Tibial artery (tissue), 4 donors: Measurements from ENCODE around the gene DAPP1.

Experiments
- DNase-seq, 2 donors: peaks; one replicate each; pipeline ENCODE4 v3.0.0-alpha.2; 2019
- H3K27ac ChIP-seq, 2 donors: fragments of 200-600 bp; sonication (generic) in 1 of 2; 1 replicate in 1 of 2; 2 replicates in 1 of 2; pipeline ENCODE4 v1.5.1; 2018 to 2019; ENCODE audit warnings: mild to moderate bottlenecking in 1 of 2
- H3K27me3 ChIP-seq, 2 donors: fragments of 200-600 bp; sonication (generic) in 1 of 2; one replicate each; pipeline versions ENCODE4 v1.5.1 to v1.6.0; 2016 to 2019
- H3K36me3 ChIP-seq, 3 donors: fragments of 200-600 bp; sonication (generic) in 2 of 3; one replicate each; pipeline ENCODE4 v1.5.1; 2016 to 2019; ENCODE audit warnings: mild to moderate bottlenecking in 2 of 3
- H3K4me1 ChIP-seq, 4 donors: fragments of 200-600 bp; sonication (generic) in 2 of 4; 1 replicate in 3 of 4; 2 replicates in 1 of 4; pipeline ENCODE4 v1.5.1; 2016 to 2019
- H3K4me3 ChIP-seq, 2 donors: fragments of 200-600 bp; sonication (generic) in 1 of 2; 1 replicate in 1 of 2; 2 replicates in 1 of 2; pipeline ENCODE4 v1.5.1; 2018 to 2019; ENCODE audit warnings: mild to moderate bottlenecking in 2 of 2
- H3K9me3 ChIP-seq, 3 donors: fragments of 200-600 bp; sonication (generic) in 1 of 3; one replicate each; pipeline ENCODE4 v1.5.1; 2016 to 2019
- intact Hi-C: fragments of 100-400 bp; cut with DNase I; formaldehyde crosslinking; loops from one replicate; pipeline ENCODE4 v1.15.0; 2023; ENCODE audit warnings: low total_unique reads
- TF ChIP-seq, protein P1 (sequence below), 2 experiments: fragments of 200-600 bp in 1 of 2; fragments of 450-650 bp in 1 of 2; IDR thresholded peaks; one replicate each; pipeline ENCODE4 v1.5.1; 2017 to 2019; ENCODE audit warnings: antibody characterized with exemption in 2 of 2, mild to moderate bottlenecking in 1 of 2, moderate library complexity in 1 of 2

DAPP1 gene

GRCh38 chr4:99885687-99886086 is 69.1 kb downstream of the DAPP1 start:
- no peaks in the 10 kb centered on the region for H3K9me3 ChIP-seq
- intact Hi-C loops, result no loop called here
- no peak overlapping the region for H3K4me3 ChIP-seq
- H3K27ac ChIP-seq, result no peak overlapping the region
- no peak for DNase-seq
- TF ChIP-seq, protein P1, sequence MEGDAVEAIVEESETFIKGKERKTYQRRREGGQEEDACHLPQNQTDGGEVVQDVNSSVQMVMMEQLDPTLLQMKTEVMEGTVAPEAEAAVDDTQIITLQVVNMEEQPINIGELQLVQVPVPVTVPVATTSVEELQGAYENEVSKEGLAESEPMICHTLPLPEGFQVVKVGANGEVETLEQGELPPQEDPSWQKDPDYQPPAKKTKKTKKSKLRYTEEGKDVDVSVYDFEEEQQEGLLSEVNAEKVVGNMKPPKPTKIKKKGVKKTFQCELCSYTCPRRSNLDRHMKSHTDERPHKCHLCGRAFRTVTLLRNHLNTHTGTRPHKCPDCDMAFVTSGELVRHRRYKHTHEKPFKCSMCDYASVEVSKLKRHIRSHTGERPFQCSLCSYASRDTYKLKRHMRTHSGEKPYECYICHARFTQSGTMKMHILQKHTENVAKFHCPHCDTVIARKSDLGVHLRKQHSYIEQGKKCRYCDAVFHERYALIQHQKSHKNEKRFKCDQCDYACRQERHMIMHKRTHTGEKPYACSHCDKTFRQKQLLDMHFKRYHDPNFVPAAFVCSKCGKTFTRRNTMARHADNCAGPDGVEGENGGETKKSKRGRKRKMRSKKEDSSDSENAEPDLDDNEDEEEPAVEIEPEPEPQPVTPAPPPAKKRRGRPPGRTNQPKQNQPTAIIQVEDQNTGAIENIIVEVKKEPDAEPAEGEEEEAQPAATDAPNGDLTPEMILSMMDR (IDR thresholded peaks at IDR 0.05), result no peak
- H3K4me1 ChIP-seq, result peaks cover 0 to 23% (median 2%) of the 10 kb centered on the region in 4 donors
- no peaks in the 10 kb centered on the region for H3K27me3 ChIP-seq
- peaks cover 24 to 39% (median 27%) of the 10 kb centered on the region in 3 donors for H3K36me3 ChIP-seq

- TF ChIP-seq, protein P1 (IDR thresholded peaks at IDR 0.05), result no peak
- no peak overlapping the region for H3K4me3 ChIP-seq
- no peaks in the 10 kb centered on the region for H3K27me3 ChIP-seq
- H3K27ac ChIP-seq, result no peak overlapping the region
- intact Hi-C loops, result no loop called here
- H3K9me3 ChIP-seq, result no peaks in the 10 kb centered on the region
- H3K4me1 ChIP-seq, result peaks cover 0 to 28% (median 2%) of the 10 kb centered on the region in 4 donors
- H3K36me3 ChIP-seq, result peaks cover 19 to 35% (median 24%) of the 10 kb centered on the region in 3 donors
- DNase-seq, result no peak
These were observed 69.5 kb downstream of the DAPP1 start for GRCh38 chr4:99886146-99886545.

DNA sequence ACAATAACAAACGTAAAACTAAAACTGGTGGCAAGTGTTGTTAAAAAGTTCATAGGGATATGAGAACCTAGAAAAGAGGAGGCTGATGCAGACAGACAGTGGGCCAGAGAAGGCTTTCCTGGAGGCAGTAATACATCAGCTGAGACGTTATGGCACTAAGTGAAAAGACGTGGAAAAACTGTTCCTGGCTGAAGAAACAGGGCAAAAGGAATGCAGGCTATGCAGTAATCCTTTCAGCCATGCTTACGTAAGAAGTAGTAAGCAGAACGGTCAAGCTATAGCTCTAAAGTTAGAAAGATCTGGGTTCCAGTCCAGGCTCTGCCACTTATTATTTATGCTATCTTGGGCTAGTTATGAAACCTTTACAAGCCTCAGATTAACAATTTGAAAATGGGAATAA is 71.2 kb downstream of the DAPP1 start:
- TF ChIP-seq, protein P1 (IDR thresholded peaks at IDR 0.05), result no peak
- DNase-seq, result no peak
- intact Hi-C loops, result no loop called here
- no peak overlapping the region for H3K4me3 ChIP-seq
- H3K36me3 ChIP-seq, result peaks cover 10 to 25% (median 13%) of the 10 kb centered on the region in 3 donors
- peak overlapping the region in 1 of 2 donors; percentile 27 for H3K27ac ChIP-seq
- H3K9me3 ChIP-seq, result no peaks in the 10 kb centered on the region
- H3K27me3 ChIP-seq, result no peaks in the 10 kb centered on the region
- peaks cover 0 to 43% (median 6%) of the 10 kb centered on the region in 4 donors for H3K4me1 ChIP-seq

DNA sequence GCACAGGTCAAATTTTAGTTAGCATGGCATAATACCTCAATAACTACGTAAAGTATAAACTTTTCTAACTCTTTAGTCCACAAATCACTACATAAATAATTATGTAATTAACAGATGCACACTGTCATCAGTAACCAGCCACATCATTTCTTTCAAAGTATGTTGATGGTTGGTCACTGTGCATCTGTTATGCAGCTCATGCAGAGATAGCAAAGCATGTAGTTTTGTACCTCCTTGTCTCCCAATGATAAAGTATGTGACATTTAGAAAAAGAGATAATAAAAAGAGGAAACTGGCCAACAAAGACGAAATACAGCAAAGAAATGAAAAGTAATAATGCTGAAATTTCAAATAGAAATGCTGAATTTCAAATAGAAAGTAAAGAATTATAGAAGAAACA is 74.7 kb downstream of the DAPP1 start:
- peaks cover 0 to 59% (median 19%) of the 10 kb centered on the region in 4 donors for H3K4me1 ChIP-seq
- H3K27me3 ChIP-seq, result no peaks in the 10 kb centered on the region
- no peaks in the 10 kb centered on the region for H3K9me3 ChIP-seq
- intact Hi-C loops, result loop anchor here (5.0 kb wide), 2 partner anchors 56 to 329 kb away; partner anchors contain the start of genes DNAJB14 and TRMT10A
- no peak overlapping the region for H3K4me3 ChIP-seq
- TF ChIP-seq, protein P1 (IDR thresholded peaks at IDR 0.05), result no peak
- H3K27ac ChIP-seq, result no peak overlapping the region
- peaks cover 0 to 7% (median 0%) of the 10 kb centered on the region in 3 donors for H3K36me3 ChIP-seq
- no peak for DNase-seq

GRCh38 chr4:99893029-99893428 is 76.4 kb downstream of the DAPP1 start:
- Histone ChIP-seq H3K4me3 (peak overlapping the region; percentile 69 to 82), H3K27me3 (no peaks in the 10 kb centered on the region), H3K4me1 (peaks cover 0 to 51% (median 17%) of the 10 kb centered on the region in 4 donors), H3K27ac (peak overlapping the region in 1 of 2 donors; percentile 88), H3K9me3 (no peaks in the 10 kb centered on the region), H3K36me3 (peaks cover 0 to 7% (median 0%) of the 10 kb centered on the region in 3 donors)
- TF ChIP-seq, protein P1 (IDR thresholded peaks at IDR 0.05), result no peak
- intact Hi-C loops, result loop anchor here (5.0 kb wide), 2 partner anchors 54 to 331 kb away; partner anchors contain the start of genes DNAJB14 and TRMT10A
- no peak for DNase-seq
